HepG2 (cell line): ENCODE data around the gene OLFM2. TPM values are rescaled to one million over a fixed set of nuclear protein-coding genes. Genes with fewer than 3 reads are reported as not detected.

Source experiments
- ATAD3A ChIP-seq: sonication (generic); formaldehyde crosslinking; IDR thresholded peaks from 2 replicates; pipeline ENCODE4 v1.4.0; 2020; ENCODE audit warnings: missing genetic modification reagents
- EZH2 ChIP-seq: conservative IDR thresholded peaks from 2 replicates; pipeline ENCODE4 v1.6.1; 2012; ENCODE audit warnings: mild to moderate bottlenecking, low read depth, low read length, moderate library complexity
- FOXK1 ChIP-seq: sonication (generic); formaldehyde crosslinking; IDR thresholded peaks from 2 replicates; pipeline ENCODE4 v1.4.0; 2020; ENCODE audit warnings: low read depth, missing genetic modification reagents, borderline replicate concordance
- FUBP1 ChIP-seq: sonication (generic); formaldehyde crosslinking; IDR thresholded peaks from 2 replicates; pipeline ENCODE4 v1.5.1; 2020; ENCODE audit warnings: missing genetic modification reagents, mild to moderate bottlenecking, borderline replicate concordance
- HIC2 ChIP-seq: sonication (generic); formaldehyde crosslinking; IDR thresholded peaks from 2 replicates; pipeline ENCODE4 v1.9.0; 2022; ENCODE audit warnings: low read depth, missing genetic modification reagents
- HNRNPLL ChIP-seq: fragments of 200-400 bp; formaldehyde crosslinking; IDR thresholded peaks from 2 replicates; pipeline ENCODE4 v1.6.1; 2017; ENCODE audit warnings: mild to moderate bottlenecking, low read depth, low read length; ENCODE audit not compliant: poor library complexity, severe bottlenecking
- MBD4 ChIP-seq: IDR thresholded peaks from 2 replicates; pipeline ENCODE4 v1.6.1; 2012; ENCODE audit warnings: low read length, inconsistent platforms, borderline replicate concordance
- NFE2 ChIP-seq: sonication (generic); formaldehyde crosslinking; IDR thresholded peaks from 2 replicates; pipeline ENCODE4 v1.4.0; 2020; ENCODE audit warnings: missing genetic modification reagents
- NRL ChIP-seq: sonication (generic); formaldehyde crosslinking; IDR thresholded peaks from 2 replicates; pipeline ENCODE4 v1.5.0; 2020; ENCODE audit warnings: missing genetic modification reagents, mild to moderate bottlenecking, moderate library complexity, borderline replicate concordance
- SALL2 ChIP-seq: sonication (generic); formaldehyde crosslinking; IDR thresholded peaks from 2 replicates; pipeline ENCODE4 v1.8.1; 2023; ENCODE audit warnings: mild to moderate bottlenecking, missing genetic modification reagents, inconsistent platforms
- SIN3A ChIP-seq: IDR thresholded peaks from 2 replicates; pipeline ENCODE4 v1.6.1; 2011; ENCODE audit warnings: low read depth, mild to moderate bottlenecking, control low read depth, low read length, borderline replicate concordance
- SIN3B ChIP-seq: fragments of 150-350 bp; IDR thresholded peaks from 2 replicates; pipeline ENCODE4 v1.6.1; 2014; ENCODE audit warnings: low read length
- SNAPC4 ChIP-seq: sonication (generic); formaldehyde crosslinking; IDR thresholded peaks from 2 replicates; pipeline ENCODE4 v1.4.0; 2020; ENCODE audit warnings: mild to moderate bottlenecking, missing genetic modification reagents
- ZBTB25 ChIP-seq: IDR thresholded peaks from 2 replicates; pipeline ENCODE4 v1.6.1; 2018; ENCODE audit warnings: missing genetic modification reagents
- ZFP41 ChIP-seq: sonication (generic); formaldehyde crosslinking; IDR thresholded peaks from 2 replicates; pipeline ENCODE4 v1.4.0; 2020; ENCODE audit warnings: mild to moderate bottlenecking, missing genetic modification reagents, borderline replicate concordance
- ZNF12 ChIP-seq: sonication (generic); formaldehyde crosslinking; IDR thresholded peaks from 2 replicates; pipeline ENCODE4 v1.5.0; 2020; ENCODE audit warnings: missing genetic modification reagents
- ZNF205 ChIP-seq: IDR thresholded peaks from 2 replicates; pipeline ENCODE4 v1.6.1; 2018; ENCODE audit warnings: missing biosample characterization, missing genetic modification reagents
- ZNF251 ChIP-seq: sonication (generic); formaldehyde crosslinking; IDR thresholded peaks from 2 replicates; pipeline ENCODE4 v1.9.0; 2021; ENCODE audit warnings: mild to moderate bottlenecking, missing genetic modification reagents
- ZNF468 ChIP-seq: sonication (generic); formaldehyde crosslinking; IDR thresholded peaks from 2 replicates; pipeline ENCODE4 v1.8.0; 2022; ENCODE audit warnings: mild to moderate bottlenecking, moderate library complexity, missing genetic modification reagents
- polyA plus RNA-seq, 8 experiments: library from polyadenylated mRNA; depleted of rRNA in 3 of 8; stranded (reverse) in 7 of 8; unstranded in 1 of 8; fragments of >200 nt; fragmentation: Illumina TruSeq in 4 of 8; extraction: Trizol in 4 of 8; gene quantifications; 2 replicates each; pipeline versions ENCODE4 v1.2.1 to v1.2.3, GENCODE V29; 2011 to 2016; ENCODE audit warnings: low read depth in 4 of 8, missing spikeins in 1 of 8, mixed read lengths in 1 of 8; ENCODE audit not compliant: insufficient read depth in 1 of 8
- total RNA-seq, 5 experiments: library from RNA; depleted of rRNA; stranded (reverse); fragments of >200 nt; fragmentation: Illumina TruSeq; extraction: Trizol; gene quantifications; 2 replicates each; pipeline ENCODE4 v1.2.3, GENCODE V29; 2016; ENCODE audit warnings: low read depth in 1 of 5

The OLFM2 gene
- total and polyA plus RNA-seq, 2 of the 13 experiments (the other 11 are each of a cell fraction or from before 2014, with no cell fraction given): 0.20 to 0.51 TPM

- TF ChIP-seq SNAPC4 (CRISPR knock-in tag) (no peak), ZNF12 (no peak), FUBP1 (no peak), EZH2 (no peak), ATAD3A (CRISPR knock-in tag) (no peak), SALL2 (CRISPR knock-in tag) (peak; percentile 84; the same call in 1 of the 2 replicates), HIC2 (no peak), SIN3B (peak; percentile 64; the same call in 1 of the 2 replicates), FOXK1 (CRISPR knock-in tag) (peak; percentile 95; the same call in 1 of the 2 replicates), ZBTB25 (peak; percentile 77), HNRNPLL (no peak), ZNF468 (no peak), ZNF205 (CRISPR knock-in tag) (0 out of 2 replicates have a peak, but pooled peaks have one; percentile 43), NFE2 (CRISPR knock-in tag) (no peak), MBD4 (no peak), ZNF251 (CRISPR knock-in tag) (no peak; the same call in 1 of the 2 replicates), NRL (CRISPR knock-in tag) (peak; percentile 88), SIN3A (peak; percentile 95), ZFP41 (no peak)
Measured at GRCh38 chr19:9827289-9828238, 108.8 kb downstream of the OLFM2 start, which contains the start of gene UBL5 (continued).
